Hematopoietic multipotent progenitor cell treated with erythropoietin and hydrocortisone succinate and interleukin-3 and kit ligand, for 15 days (in vitro differentiated cells): ENCODE measurements around the gene BRAF.
"Not testable (repeated sequence)": the region's sequence is repeated elsewhere in the genome, so short reads cannot be mapped to it uniquely, and the experiment has no call there.

Experiments used
- DNase-seq: peaks from one replicate; pipeline ENCODE4 v3.0.0-alpha.2; 2015; ENCODE audit warnings: low spot score

The BRAF gene

DNA sequence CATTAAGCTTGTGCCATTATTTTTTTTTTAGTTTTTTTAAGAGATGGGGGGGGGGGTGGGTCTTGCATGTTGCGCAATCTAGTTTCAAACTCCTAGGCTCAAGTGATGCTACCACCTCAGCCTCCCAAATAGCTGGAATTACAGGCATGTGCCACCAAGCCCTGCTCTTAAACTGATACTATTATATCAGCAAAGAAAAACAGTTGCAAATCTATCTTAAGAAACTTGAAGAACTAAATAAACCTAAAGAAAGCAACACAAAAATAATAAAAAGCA lies 47.5 kb downstream of the BRAF start:
- DNase-seq, result no peak

DNA sequence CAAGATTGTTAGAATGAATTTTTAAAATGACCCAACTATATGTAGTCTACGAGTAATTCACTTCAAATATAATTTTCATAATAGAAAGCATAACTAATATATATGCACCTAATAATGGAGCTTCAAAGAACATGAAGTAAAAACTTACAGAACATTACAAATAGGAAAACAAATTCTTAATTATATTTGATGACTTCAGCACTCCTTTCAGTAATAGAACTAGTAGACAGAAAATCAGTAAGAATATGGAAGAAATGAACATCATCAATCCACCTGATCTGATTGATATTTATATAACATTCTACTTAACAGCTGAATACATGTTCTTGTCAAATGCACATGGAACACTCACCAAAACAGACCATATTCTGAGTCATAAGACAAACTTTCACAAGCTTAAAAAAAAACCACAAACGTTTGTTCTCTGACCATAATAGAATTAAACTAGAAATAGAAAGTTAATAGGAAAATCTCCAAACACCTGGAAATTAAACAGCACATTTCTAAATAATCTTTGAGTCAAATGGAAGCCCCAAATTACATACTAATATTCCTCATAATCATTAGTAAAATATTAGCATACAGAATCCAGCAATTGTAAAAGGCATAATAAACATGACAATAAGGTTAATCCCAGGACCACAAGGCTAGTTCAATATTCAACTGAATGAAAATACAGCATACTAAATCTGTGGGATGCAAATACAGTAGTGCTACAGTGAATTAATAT lies 48.0 kb downstream of the BRAF start:
- no peak for DNase-seq

DNA sequence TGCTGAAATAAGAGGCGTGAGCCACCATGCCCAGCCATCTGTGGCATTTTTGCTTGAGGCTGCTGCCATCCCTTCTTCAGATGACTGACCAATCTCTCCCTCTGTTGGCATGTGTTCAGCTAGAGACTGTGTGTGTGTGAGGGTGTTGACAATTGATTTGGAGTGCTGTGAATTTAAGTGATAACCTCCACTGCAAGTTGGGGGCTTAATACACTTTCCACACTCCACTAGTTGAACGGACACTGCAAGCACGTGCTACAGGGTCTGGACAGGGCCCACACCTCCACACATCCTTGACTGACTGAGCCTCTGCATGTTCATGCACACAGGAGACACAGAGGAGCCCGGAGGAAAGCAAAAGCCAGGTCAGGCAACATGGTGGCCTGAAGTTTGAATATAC lies 51.3 kb downstream of the BRAF start:
- no peak for DNase-seq

DNA sequence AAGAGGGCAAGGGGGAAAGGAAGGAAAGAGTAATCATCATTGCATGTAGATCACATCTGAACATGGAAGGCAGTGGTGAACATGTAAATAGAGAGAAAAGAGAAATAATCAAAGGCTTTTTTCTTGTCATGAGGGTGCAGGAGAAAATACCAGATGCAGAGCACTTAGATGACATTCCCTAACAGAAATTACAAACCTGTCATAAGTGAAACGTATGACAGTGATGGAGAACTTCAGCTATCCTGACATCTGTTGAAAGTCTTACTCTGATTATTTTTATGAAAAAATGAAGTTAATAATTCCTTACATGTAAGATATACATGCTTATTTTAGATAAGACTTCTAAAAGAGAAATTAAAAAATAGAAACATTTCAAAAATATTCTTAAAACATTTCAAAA lies 54.7 kb downstream of the BRAF start:
- DNase-seq, result no peak

DNA sequence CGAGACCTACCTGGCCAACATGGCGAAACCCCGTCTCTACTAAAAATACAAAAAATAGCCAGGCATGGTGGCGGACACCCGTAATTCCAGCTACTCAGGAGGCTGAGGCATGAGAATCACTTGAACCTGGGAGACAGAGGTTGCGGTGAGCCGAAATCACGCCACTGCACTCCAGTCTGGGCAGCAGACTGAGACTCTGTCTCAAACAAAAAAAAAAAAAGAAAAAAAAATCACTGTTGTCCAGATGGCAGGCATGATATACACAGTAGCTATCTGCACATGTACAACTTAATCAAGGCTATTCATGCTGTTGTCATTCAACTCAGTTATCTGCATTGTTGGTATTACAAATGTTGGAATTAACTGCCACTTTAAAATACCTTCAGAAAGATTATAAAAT lies 55.3 kb downstream of the BRAF start:
- DNase-seq, result no peak

DNA sequence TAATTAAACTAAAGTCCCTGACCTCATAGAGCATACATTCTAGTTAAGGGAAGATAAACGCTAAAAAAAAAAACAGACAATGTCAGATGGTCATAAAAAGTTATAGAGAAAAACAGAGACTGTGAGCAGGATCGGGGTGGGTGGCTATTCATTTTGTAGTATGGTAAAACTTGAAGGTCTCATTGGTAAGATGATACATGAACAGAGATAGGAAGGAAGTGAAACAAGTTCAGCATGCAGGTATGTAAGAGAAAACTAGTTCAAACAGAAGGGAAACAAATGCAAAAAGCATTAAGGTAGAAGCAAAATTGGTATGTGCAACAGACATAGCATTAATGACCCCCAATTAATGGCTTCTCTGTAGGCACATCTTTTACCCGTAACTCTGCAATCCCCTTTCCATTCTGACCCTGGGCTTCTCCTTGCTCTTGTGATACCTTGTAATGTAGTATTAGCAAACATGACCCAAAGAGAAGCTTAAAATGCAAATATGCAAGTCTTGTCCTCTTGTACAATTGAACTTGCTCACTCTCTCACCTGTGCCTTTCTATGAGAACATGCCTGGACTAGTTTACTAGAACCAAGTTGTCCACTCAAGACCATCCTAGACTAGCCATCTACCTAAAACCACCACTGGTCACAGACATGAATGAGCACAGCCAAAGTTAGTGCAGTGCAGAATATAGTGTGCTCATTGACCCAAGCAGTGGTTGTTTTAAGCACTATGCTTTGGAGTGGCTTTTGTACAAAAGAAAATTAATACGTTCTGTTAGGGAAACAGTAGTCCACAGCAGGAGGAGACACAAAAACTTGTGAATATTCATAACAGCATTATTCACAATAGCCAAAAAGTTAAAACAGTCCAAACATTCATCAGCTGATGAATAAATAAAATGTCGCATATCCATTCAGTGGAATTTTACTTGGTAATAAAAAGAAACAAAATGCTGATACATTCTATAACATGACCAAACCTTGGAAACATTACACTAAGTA lies 57.0 kb downstream of the BRAF start:
- no peak for DNase-seq

DNA sequence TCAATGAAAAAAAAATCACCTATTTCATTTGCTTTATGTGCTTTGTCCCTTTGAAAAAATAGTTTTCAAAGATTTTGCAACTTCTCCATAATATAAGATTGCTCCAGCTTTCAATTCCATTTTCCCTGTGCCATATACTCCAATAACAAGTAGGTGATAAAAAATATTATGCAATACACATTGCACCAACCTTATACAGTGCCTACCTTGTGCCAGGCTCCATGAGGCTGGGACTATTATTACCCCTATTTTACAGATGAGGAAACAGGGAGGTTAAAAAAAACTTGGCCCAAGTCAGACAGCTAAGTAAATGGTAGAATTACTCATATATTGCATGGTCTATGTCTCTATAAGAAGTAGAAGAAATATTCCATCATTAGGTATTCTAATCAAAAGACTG lies 57.8 kb downstream of the BRAF start:
- no peak for DNase-seq

DNA sequence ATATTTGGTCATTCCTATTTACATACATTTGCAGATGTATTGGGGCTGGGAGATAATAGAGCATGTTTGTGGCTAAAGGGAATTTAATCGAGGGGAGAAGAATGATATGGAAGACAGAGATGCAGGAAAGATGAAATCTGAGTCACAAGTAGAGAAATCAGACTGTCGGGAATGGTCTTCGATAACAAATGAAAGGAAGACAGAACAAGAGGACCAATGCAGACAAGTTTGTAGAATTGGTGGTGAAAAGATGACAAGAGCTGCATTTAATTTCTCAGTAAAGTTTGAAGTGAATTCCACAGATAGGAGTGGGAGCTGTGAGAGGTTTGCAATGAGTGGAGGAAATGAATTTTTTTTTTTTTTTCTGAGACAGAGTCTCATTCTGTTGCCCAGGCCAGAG lies 60.0 kb downstream of the BRAF start:
- no peak for DNase-seq

DNA sequence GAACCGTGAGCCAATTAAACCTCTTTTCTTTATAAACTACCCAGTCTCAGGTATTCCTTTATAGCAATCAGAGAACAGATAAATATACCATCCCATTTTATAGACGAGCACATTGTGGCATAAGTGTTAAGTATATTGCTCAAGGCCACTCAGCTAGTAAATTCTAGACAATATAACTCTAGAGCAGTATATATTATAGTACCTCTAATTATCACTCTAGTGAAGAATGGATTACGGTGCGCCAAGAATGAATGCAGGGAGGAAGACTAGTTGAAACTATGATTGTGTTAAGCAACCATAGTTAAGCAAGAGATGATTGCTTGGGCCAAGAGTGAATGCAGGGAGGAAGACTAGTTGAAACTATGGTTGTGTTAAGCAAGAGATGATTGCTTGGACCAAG lies 60.9 kb downstream of the BRAF start:
- no peak for DNase-seq

DNA sequence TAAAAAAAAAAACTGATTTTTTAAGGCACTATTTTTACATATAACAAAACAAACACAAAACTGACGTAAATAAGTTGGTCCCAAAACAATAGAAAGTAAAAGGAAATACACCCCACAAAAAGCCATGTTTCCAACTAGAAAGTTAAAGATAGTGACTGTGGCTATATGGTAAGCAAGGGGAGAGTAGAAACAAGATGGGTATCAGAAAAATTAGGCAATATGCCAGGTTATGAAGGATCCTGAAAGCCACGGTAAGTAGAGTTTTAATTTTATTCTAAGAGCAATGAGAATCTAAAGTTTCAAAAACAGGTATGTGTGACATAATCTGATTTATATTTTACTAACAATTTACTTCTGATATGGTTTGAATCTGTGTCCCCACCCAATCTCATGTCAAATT lies 61.5 kb downstream of the BRAF start:
- no peak for DNase-seq

DNA sequence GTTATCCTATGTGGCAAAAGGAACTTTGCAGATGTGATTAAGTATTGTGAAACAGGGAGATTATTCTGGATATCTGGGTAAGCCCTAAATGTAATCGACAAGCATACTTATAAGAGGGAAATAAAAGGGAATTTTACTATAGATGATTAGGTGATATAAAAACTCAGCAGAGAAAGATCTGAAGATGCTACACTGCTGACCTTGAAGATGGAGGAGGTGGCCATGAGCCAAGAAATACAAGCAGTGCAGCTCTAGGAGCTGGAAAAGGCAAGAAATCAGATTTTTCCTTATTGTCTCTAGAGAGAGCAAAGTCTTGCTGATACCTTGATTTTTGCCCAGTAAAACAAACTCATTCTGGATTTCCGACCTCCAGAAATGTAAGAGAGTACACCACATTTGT lies 67.7 kb downstream of the BRAF start:
- DNase-seq, result no peak

DNA sequence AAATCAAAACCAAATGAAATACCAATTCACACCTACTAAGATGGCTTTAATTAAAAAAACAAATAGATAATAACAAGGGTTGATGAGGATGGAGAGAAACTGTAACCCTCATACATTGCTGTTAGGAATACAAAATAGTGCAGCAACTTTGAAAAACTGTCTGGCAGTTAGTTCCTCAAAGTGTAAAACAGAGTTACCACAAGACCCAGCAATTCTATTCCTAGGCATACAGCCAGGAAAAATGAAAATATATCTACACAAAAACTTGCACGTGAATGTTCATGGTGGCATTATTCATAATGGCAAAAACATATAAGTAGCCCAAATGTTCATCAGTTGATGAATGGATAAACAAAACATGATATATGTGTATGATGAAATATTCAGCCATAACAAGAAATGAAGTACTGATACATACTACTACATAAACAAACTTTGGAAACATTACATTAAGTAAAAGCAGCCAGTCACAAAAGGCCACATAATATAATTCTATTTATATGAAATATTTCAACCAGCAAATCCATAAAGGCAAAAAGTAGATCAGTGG lies 83.5 kb downstream of the BRAF start:
- DNase-seq, result no peak

DNA sequence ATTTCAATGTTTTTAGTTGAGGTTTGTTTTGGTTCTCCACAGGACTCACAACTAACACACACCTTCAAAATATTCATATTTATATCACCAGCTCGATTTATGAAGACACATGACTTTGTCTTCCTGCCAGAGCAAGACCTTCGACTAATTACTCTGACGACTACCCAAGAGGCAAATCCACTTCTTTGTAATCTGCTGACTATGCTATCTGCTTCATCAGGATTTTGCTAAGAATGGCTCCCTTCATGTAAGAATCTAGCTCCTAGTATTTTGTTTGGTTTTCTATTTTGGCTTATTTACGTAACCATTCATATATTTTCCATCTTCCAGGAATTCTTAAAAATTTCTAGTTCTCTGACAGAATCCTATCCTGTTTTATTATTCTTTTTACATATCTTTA lies 93.0 kb downstream of the BRAF start:
- DNase-seq, result no peak

DNA sequence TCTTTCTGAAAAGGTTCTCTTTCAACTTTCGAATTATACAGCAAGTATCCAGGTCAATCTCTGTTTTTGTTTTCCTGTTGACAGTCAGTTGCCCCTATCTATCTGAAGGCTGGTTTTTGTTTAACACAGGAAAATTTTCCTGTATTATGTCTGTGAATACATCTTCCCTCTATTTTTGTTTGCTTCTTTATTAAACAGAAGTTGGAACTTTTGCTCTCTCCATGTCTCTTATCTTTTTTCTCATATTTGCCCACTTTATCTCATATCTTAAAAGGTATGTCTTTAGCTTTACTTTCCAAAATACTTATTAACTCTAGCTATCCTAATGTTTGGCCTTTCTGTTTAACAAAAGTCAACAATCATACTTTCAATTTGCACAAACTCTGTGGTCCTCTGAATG lies 95.0 kb downstream of the BRAF start:
- DNase-seq, result no peak

DNA sequence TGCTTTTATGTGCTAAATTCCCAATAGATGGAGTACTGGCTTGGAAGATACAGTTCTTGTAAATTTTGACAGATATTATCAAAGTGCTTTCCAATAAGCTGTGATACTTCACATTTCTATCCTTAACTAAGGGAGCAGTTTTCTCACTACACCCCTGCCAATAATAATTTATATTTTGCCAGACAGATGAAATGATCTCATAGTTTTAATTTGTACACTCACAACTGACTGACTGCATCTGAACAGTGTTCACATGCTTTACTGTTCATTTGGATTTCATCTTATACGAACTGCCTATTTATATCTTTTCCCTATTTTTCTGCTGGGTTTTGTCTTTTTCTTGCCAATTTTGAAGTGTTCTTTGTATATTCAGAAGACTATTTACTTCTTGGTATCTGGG lies 96.0 kb downstream of the BRAF start:
- DNase-seq, result no peak

DNA sequence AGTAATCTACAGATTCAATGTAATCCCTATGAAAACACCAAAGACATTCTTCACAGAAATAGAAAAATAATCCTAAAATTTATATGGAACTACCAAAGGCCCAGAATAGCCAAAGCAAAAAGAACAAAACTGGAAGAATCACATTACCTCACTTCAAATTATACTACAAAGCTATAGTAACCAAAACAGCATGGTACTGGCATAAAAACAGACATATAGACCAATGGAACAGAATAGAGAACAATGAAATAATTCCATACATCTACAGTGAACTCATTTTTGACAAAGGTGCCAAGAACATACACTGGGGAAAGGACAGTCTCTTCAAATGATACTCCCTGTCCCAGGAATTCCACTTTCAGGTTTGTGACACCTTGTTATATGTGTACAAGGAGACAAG lies 107.3 kb downstream of the BRAF start:
- not testable (repeated sequence) for DNase-seq

DNA sequence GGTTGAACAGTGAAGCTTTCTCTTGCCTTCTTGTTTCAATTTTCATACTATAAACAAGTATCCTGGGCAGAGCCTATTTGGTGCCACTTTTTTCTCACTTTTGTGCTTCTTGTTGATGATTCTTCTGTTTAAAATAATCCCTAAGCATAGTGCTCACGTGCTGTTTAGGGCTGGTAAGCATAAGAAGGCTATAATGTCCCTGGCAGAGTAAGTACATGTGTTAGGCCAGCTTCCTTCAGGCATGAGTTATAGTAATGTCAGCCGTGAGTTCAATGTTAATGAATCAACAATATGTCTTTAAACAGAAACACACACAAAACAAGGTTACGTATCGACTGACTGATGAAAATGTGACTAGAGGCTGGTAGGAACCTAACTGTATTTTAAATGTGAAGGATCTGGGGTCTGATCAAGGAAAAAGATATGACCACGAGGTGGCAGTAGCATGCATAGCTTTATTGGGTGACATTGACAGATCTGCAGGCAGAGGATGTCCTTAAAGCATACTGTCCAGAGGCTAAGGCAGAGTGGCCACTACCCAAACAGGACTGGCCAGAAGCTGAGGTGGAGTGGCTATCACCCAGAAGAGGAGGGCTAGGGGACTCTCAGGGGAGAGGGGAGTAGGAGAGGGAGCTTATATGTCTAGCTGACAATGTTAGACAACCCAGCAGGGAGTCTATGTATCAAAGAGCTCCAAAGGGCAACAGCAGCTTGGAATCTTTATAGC lies 113.7 kb downstream of the BRAF start:
- peak; percentile 79 for DNase-seq

DNA sequence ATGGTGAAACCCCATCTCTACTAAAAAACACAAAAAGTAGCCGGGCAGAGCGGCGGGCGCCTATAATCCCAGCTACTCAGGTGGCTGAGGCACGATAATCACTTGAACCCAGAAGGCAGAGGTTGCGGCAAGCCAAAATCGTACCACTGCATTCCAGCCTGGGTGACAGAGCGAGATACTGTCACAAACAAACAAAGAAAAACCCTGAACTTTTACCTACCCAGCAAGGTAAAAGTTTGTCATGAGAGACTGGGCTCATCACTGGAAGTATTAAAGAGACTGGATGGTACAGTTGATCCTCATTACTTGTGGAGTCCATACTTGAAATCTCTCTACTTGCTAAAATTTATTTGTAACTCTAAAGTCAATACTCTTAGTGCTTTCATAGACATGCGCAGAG lies 114.3 kb downstream of the BRAF start:
- DNase-seq, result no peak

DNA sequence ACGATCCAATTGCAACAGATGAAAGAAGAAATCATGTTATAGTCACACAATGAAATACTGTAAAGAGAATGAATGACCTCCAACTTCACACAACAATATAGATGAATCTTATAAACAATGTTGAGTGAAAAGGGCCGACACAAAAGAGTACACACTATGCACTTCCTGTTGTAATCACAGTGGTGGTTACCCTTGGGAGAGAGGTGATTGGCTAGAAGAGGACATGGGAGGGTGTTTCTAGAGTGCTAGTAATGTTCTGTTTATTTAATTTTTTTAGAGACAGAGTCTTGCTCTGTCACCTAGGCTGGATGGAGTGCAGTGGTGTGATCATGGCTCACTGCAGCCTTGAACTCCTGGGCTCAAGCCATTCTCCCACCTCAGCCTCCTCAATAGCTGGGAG lies 145.8 kb downstream of the BRAF start:
- DNase-seq, result no peak

DNA sequence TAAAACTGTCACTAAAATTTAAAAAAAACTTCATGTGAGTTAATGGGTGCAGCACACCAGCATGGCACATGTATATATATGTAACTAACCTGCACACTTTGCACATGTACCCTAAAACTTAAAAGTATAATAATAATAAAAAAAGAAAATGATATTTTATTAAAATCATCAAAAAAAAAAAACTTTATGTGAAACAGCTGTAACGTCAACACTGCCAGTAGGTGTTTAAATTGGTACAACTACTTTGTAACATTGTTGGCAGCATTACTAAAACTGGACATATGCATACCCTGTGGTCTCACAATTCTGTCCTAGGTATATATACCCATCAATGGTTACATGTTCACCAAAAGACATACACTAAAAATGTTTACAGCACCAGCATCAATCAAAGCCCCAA lies 146.2 kb downstream of the BRAF start:
- DNase-seq, result no peak

DNA sequence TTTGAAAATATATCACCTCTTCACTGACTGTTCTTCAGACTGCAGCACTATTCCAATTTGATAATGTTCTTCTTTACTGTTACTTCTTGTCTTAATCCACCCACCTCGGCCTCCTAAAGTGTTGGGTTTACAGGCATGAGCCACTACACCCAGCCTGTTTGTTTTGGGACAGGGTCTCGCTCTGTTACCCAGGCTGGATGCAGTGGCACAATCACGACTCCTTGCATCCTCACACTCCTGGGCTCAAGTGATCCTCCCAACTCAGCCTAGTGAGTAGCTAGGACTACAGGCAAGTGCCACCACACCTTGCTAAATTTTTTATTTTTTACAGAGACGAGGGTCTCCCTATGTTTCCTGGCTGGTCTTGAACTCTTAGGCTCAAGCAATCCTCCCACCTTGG lies 150.4 kb downstream of the BRAF start:
- no peak for DNase-seq

DNA sequence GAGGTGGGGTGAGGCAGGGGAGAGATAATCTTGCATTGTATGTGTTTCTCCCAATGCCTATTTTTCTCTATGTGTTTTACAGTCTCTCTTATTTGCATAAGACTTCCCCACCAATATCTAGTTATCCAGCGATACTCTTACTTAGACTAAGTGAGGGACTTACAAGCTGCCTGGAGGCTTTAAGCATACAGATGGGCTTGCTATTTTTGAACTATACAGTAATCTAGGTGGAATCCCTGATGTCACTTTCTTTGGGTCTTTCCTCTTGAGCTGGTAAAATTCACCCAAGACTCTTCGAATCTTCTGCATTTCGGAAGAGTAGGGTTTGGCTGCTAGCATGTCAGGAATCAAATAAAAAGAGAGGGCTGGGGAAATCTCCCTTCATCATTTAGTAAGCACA lies 151.6 kb downstream of the BRAF start:
- DNase-seq, result no peak

DNA sequence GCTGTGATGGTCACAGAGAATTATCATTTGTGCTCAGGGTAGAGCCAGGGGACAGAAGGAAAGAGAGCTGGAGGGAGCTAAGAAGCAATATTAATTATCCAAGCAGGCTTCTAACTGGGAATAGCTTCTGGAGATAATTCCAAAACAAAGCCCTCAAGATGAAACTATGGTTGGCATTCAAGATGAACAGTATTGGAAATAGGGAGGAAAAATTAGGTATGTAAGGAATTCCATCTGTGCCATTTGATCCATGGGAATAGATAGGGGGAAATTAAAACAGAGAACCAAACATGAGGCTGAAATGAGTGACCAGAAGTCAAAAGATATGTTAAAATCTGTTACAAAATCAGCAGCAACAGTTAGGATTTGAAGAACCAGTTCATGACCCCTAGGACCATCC lies 152.9 kb downstream of the BRAF start:
- DNase-seq, result no peak
